ENCODE data around the gene HSPE1.

GRCh38 chr2:197453914-197454398, 46.2 kb upstream of the HSPE1 start:
- no peak for TF ChIP-seq EP300 (IDR thresholded peaks at IDR 0.05; ENCODE audit: borderline replicate concordance)
- TF ChIP-seq MAX (IDR thresholded peaks at IDR 0.05): no peak
